HEK293 (cell line): ENCODE measurements around the gene PRPF40B.

Experiments used
- CTCF ChIA-PET: fragments of 350-600 bp; formaldehyde crosslinking; extraction: SDS; loops from one replicate; lab custom pipeline; 2021; ENCODE audit warnings: antibody characterized with exemption; lab: Yijun Ruan, JAX
- POLR2A ChIA-PET: fragments of 300-600 bp; formaldehyde crosslinking; extraction: SDS; loops from one replicate; lab custom pipeline; 2020; ENCODE audit warnings: antibody characterized with exemption, inconsistent platforms; lab: Yijun Ruan, JAX
- H3K27ac ChIP-seq: fragments of 200-500 bp; sonication (Bioruptor generic); 2 replicates; pipeline ENCODE4 v1.5.1; 2014; ENCODE audit warnings: low read depth, low read length, control low read depth, inconsistent platforms; ENCODE audit errors: extremely low read depth
- H3K36me3 ChIP-seq, 2 experiments: fragments of 200-500 bp in 1 of 2; sonication (Bioruptor generic) in 1 of 2; 1 replicate in 1 of 2; 2 replicates in 1 of 2; pipeline ENCODE4 v1.5.1; 2014 to 2017; ENCODE audit warnings: inconsistent platforms in 2 of 2, low read length in 2 of 2; ENCODE audit not compliant: control insufficient read depth in 2 of 2, insufficient read depth in 1 of 2
- H3K4me1 ChIP-seq: fragments of 200-500 bp; sonication (Bioruptor generic); 2 replicates; pipeline ENCODE4 v1.5.1; 2014; ENCODE audit warnings: mild to moderate bottlenecking, low read length, inconsistent platforms; ENCODE audit not compliant: control insufficient read depth, insufficient read depth
- H3K4me3 ChIP-seq: 2 replicates; pipeline ENCODE4 v1.5.1; 2011; ENCODE audit warnings: low read depth, mild to moderate bottlenecking, control low read depth, low read length, moderate library complexity
- H3K9me3 ChIP-seq: fragments of 200-500 bp; sonication (Bioruptor generic); 2 replicates; pipeline ENCODE4 v1.5.1; 2014; ENCODE audit warnings: low read depth, low read length, inconsistent platforms; ENCODE audit not compliant: control insufficient read depth, insufficient read depth
- EGR2 ChIP-seq: fragments of 450-650 bp; formaldehyde crosslinking; IDR thresholded peaks from 2 replicates; pipeline ENCODE4 v1.5.1; 2016; ENCODE audit warnings: low read depth, missing biosample characterization, missing genetic modification characterization
- KLF7 ChIP-seq: fragments of 450-650 bp; formaldehyde crosslinking; IDR thresholded peaks from 2 replicates; pipeline ENCODE4 v1.5.1; 2016; ENCODE audit warnings: missing biosample characterization, missing genetic modification characterization, borderline replicate concordance
- MZF1 ChIP-seq: fragments of 450-650 bp; formaldehyde crosslinking; IDR thresholded peaks from 2 replicates; pipeline ENCODE4 v1.5.1; 2017; ENCODE audit warnings: missing biosample characterization, missing genetic modification characterization, borderline replicate concordance
- PRDM10 ChIP-seq: fragments of 450-650 bp; formaldehyde crosslinking; IDR thresholded peaks from 2 replicates; pipeline ENCODE4 v1.5.1; 2016; ENCODE audit warnings: missing biosample characterization, missing genetic modification characterization
- PRDM6 ChIP-seq: fragments of 450-650 bp; formaldehyde crosslinking; IDR thresholded peaks from 2 replicates; pipeline ENCODE4 v1.5.1; 2017; ENCODE audit warnings: missing biosample characterization, missing genetic modification characterization
- SP2 ChIP-seq: fragments of 450-650 bp; formaldehyde crosslinking; IDR thresholded peaks from 2 replicates; pipeline ENCODE4 v1.5.1; 2016; ENCODE audit warnings: missing biosample characterization, missing genetic modification characterization
- ZBTB26 ChIP-seq: fragments of 450-650 bp; formaldehyde crosslinking; optimal IDR thresholded peaks from 2 replicates; pipeline ENCODE3; 2016; ENCODE audit warnings: missing biosample characterization, mild to moderate bottlenecking, missing genetic modification characterization
- ZNF121 ChIP-seq: fragments of 450-650 bp; formaldehyde crosslinking; IDR thresholded peaks from 2 replicates; pipeline ENCODE4 v1.5.1; 2016; ENCODE audit warnings: missing biosample characterization, missing genetic modification characterization
- ZNF146 ChIP-seq: fragments of 450-650 bp; formaldehyde crosslinking; IDR thresholded peaks from 2 replicates; pipeline ENCODE4 v1.5.1; 2016; ENCODE audit warnings: missing biosample characterization, missing genetic modification characterization
- ZNF16 ChIP-seq: fragments of 450-650 bp; formaldehyde crosslinking; IDR thresholded peaks from 2 replicates; pipeline ENCODE4 v1.5.1; 2016; ENCODE audit warnings: low read depth, missing biosample characterization, missing genetic modification characterization
- ZNF449 ChIP-seq: fragments of 450-650 bp; formaldehyde crosslinking; IDR thresholded peaks from 2 replicates; pipeline ENCODE4 v1.5.1; 2017; ENCODE audit warnings: missing biosample characterization, mild to moderate bottlenecking, missing genetic modification characterization, moderate library complexity
- ZNF501 ChIP-seq: fragments of 450-650 bp; formaldehyde crosslinking; IDR thresholded peaks from 2 replicates; pipeline ENCODE4 v1.5.1; 2016; ENCODE audit warnings: missing biosample characterization, missing genetic modification characterization
- ZNF600 ChIP-seq: fragments of 450-650 bp; formaldehyde crosslinking; IDR thresholded peaks from 2 replicates; pipeline ENCODE4 v1.5.1; 2016; ENCODE audit warnings: missing biosample characterization, missing genetic modification characterization
- ZNF639 ChIP-seq: fragments of 450-650 bp; formaldehyde crosslinking; IDR thresholded peaks from 2 replicates; pipeline ENCODE4 v1.5.1; 2016; ENCODE audit warnings: missing biosample characterization, missing genetic modification characterization
- ZNF660 ChIP-seq: fragments of 450-650 bp; IDR thresholded peaks from 2 replicates; pipeline ENCODE4 v1.5.1; 2018; ENCODE audit warnings: missing biosample characterization, mild to moderate bottlenecking, missing genetic modification characterization
- ZNF670 ChIP-seq: fragments of 450-650 bp; formaldehyde crosslinking; IDR thresholded peaks from 2 replicates; pipeline ENCODE4 v1.5.1; 2016; ENCODE audit warnings: missing biosample characterization, missing genetic modification characterization, low read depth
- ZNF768 ChIP-seq: fragments of 450-650 bp; formaldehyde crosslinking; IDR thresholded peaks from 2 replicates; pipeline ENCODE4 v1.5.1; 2018; ENCODE audit warnings: missing biosample characterization, mild to moderate bottlenecking, missing genetic modification characterization

PRPF40B gene

GRCh38 chr12:49623142-49623904 is at the start of gene PRPF40B (continued):
- TF ChIP-seq PRDM10 (tag by site-specific recombination), result peak; percentile 61; the same call in 1 of the 2 replicates
- no peak for TF ChIP-seq ZNF501 (tag by site-specific recombination)
- TF ChIP-seq PRDM6, result no peak
- 0 out of 2 replicates have a peak, but pooled peaks have one; percentile 27 for TF ChIP-seq ZNF768 (tag by site-specific recombination)
- peak; percentile 47; the same call in 1 of the 2 replicates for TF ChIP-seq EGR2
- TF ChIP-seq ZNF660 (tag by site-specific recombination), result peak; percentile 30
- TF ChIP-seq MZF1 (tag by site-specific recombination), result 0 out of 2 replicates have a peak, but pooled peaks have one; percentile 18
- peak; percentile 48 for TF ChIP-seq SP2 (tag by site-specific recombination)

GRCh38 chr12:49577589-49578315 is 45.6 kb upstream of the PRPF40B start:
- H3K27ac ChIP-seq, result no peak overlapping the region
- TF ChIP-seq ZNF600 (tag by site-specific recombination) (0 out of 2 replicates have a peak, but pooled peaks have one; percentile 13), ZNF121 (tag by site-specific recombination) (no peak), ZNF449 (tag by site-specific recombination) (0 out of 2 replicates have a peak, but pooled peaks have one; percentile 13)
- TF ChIP-seq, all 188 proteins: peak for 2
- Histone ChIP-seq H3K4me1 (no peaks in the 10 kb centered on the region), H3K4me3 (no peak overlapping the region), H3K9me3 (no peaks in the 10 kb centered on the region), H3K36me3 (peaks cover 5 to 24% of the 10 kb centered on the region in 2 experiments; a peak in 2 of 3 replicates)
- ChIA-PET POLR2A (interaction anchor here (1.1 kb wide), 1 partner anchor 211 kb away, joined by 6 read pairs; the partner anchor contains the start of gene SPATS2), CTCF (interaction anchor here (0.5 to 8.4 kb wide), 8 partner anchors 19 to 220 kb away, joined by 3 to 133 read pairs (median 6); partner anchors contain the start of gene PRPF40B)

GRCh38 chr12:49578471-49579112 is 44.8 kb upstream of the PRPF40B start:
- ChIA-PET CTCF (interaction anchor here (0.5 to 8.4 kb wide), 11 partner anchors 8 to 1527 kb away, joined by 3 to 133 read pairs (median 4); no protein-coding TSS in a partner anchor), POLR2A (no interaction called here)
- no peak for TF ChIP-seq KLF7 (tag by site-specific recombination)
- TF ChIP-seq PRDM6, result no peak
- no peak for TF ChIP-seq ZBTB26
- TF ChIP-seq ZNF146, result no peak
- TF ChIP-seq ZNF670 (tag by site-specific recombination), result no peak
- TF ChIP-seq ZNF16, result no peak
- no peak for TF ChIP-seq ZNF639 (tag by site-specific recombination)

More at GRCh38 chr12:49578471-49579112, 44.8 kb upstream of the PRPF40B start:
- H3K36me3 ChIP-seq, result peaks cover 5 to 21% of the 10 kb centered on the region in 2 experiments; a peak in 2 of 3 replicates
- H3K27ac ChIP-seq, result no peak overlapping the region
- H3K4me3 ChIP-seq, result no peak overlapping the region
- no peaks in the 10 kb centered on the region for H3K9me3 ChIP-seq
- H3K4me1 ChIP-seq, result no peaks in the 10 kb centered on the region
